ENCODE data around the gene DMBX1.

The DMBX1 gene

GRCh38 chr1:46515576-46515975 lies 25.9 kb downstream of the DMBX1 start:
- Histone ChIP-seq H3K9me3 (ENCODE audit: control insufficient read depth, insufficient read depth, low read length) (no peaks in the 10 kb centered on the region), H3K4me1 (ENCODE audit: insufficient read depth, low read length) (peaks cover 22% of the 10 kb centered on the region), H3K36me3 (ENCODE audit: insufficient read depth, low read length) (no peaks in the 10 kb centered on the region), H3K9ac (ENCODE audit: low read depth, low read length) (no peak overlapping the region)

DNA sequence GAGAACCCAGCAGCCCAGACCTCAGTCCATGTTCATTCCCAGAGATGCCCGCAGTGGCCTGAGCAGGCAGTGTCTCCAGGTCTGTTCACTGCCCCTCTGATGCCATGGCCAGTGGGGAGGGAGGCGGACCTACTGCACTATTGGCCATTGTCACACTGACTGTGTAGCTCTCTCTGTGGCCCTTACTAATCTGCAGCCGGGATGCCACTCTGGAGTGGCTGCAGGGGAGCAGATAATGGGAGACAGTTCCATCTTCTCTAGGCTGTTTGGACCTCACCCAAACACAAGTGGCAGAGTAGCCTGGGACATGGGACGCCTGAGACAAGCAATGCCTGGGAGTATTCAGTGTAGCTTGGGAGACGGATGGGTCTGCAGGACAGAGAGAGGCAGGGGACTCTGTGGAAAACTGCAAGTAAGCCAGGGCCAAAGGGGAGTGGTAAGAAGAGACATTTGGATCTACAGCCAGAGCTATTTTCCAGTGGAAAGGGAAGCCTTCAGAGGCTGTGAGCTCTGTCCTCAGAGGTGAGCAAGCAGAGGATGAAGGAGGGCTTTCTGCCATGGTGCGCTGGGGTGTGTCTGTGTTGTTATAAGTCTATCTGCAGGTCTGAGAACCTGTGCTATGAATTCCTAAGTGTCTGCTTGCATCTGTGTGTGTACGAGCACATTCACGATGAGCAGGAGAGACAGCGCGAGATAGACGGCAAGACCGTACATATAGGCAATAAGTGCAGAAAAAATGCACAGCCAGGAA lies 26.7 kb downstream of the DMBX1 start:
- H3K4me1 ChIP-seq (ENCODE audit: insufficient read depth, low read length): peaks cover 21% of the 10 kb centered on the region
- no peaks in the 10 kb centered on the region for H3K36me3 ChIP-seq (ENCODE audit: insufficient read depth, low read length)
- H3K9me3 ChIP-seq (ENCODE audit: control insufficient read depth, insufficient read depth, low read length): no peaks in the 10 kb centered on the region
- no peak overlapping the region for H3K9ac ChIP-seq (ENCODE audit: low read depth, low read length)

DNA sequence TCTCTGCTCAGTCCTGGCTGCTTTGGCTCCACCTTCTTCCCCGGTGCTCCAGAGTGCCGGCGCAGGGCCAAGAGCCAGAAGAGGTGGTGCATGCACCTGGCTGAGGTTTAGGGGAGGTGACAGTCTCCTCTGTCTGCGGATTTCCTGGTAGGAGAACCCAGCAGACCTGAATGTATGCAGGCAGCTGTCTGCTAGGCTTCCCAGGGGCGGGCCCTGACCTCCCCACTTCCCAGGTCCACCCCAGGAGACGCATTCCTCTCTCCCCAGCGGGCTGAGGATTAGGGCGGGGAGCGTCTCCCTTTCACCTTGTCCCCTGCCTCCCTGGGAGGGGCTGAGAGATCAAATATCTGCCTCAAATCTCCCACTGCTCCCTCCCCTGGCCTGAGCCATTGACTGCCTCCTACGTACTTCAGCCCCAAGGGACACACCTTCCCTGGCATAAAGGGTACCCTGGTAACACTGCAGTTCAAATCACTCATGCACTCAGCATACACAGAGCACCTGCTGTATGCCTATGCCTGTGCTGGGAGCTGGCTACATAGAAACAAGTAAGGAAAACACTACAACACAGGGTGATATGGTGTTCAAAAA lies 27.5 kb downstream of the DMBX1 start:
- H3K4me1 ChIP-seq (ENCODE audit: insufficient read depth, low read length): peaks cover 23% of the 10 kb centered on the region
- no peak overlapping the region; the same call in 1 of the 2 replicates for H3K9ac ChIP-seq (ENCODE audit: low read depth, low read length)
- no peaks in the 10 kb centered on the region for H3K9me3 ChIP-seq (ENCODE audit: control insufficient read depth, insufficient read depth, low read length)
- no peaks in the 10 kb centered on the region for H3K36me3 ChIP-seq (ENCODE audit: insufficient read depth, low read length)

DNA sequence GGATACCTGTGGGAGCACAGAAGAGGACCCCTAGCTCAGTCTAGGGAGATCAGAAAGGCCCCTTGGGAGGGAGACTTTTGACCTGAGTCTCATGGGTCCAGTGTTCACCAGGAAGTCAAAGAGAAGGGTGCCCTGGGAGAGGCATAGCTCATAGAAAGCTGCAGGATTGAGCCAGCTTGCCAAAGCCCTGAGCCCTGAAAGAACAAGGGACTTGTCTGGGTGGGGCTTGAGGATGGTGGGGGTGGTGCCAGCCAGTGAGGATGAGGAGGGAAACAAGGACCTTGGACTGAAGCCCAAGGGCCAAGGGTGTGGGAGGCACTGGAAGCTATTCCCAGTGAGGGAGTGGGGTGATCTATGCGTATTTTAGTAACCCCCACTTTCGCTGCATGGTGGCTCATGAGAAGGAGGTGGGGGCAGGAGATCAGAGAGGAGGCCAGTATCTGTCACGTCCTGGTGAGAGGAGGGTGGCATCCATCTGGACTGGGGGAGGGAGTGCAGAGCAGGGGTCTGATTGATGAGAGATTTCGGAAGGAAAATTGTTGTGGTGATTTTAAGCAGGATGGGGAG lies 28.4 kb downstream of the DMBX1 start:
- Histone ChIP-seq H3K36me3 (ENCODE audit: insufficient read depth, low read length) (no peaks in the 10 kb centered on the region), H3K9ac (ENCODE audit: low read depth, low read length) (no peak overlapping the region), H3K4me1 (ENCODE audit: insufficient read depth, low read length) (peaks cover 30% of the 10 kb centered on the region), H3K9me3 (ENCODE audit: control insufficient read depth, insufficient read depth, low read length) (no peaks in the 10 kb centered on the region)

- H3K36me3 ChIP-seq (ENCODE audit: insufficient read depth, low read length): no peaks in the 10 kb centered on the region
- H3K9ac ChIP-seq (ENCODE audit: low read depth, low read length): no peak overlapping the region
- H3K4me1 ChIP-seq (ENCODE audit: insufficient read depth, low read length): peaks cover 30% of the 10 kb centered on the region
- H3K9me3 ChIP-seq (ENCODE audit: control insufficient read depth, insufficient read depth, low read length): no peaks in the 10 kb centered on the region
These were observed 29.6 kb downstream of the DMBX1 start for GRCh38 chr1:46519209-46519608.

DNA sequence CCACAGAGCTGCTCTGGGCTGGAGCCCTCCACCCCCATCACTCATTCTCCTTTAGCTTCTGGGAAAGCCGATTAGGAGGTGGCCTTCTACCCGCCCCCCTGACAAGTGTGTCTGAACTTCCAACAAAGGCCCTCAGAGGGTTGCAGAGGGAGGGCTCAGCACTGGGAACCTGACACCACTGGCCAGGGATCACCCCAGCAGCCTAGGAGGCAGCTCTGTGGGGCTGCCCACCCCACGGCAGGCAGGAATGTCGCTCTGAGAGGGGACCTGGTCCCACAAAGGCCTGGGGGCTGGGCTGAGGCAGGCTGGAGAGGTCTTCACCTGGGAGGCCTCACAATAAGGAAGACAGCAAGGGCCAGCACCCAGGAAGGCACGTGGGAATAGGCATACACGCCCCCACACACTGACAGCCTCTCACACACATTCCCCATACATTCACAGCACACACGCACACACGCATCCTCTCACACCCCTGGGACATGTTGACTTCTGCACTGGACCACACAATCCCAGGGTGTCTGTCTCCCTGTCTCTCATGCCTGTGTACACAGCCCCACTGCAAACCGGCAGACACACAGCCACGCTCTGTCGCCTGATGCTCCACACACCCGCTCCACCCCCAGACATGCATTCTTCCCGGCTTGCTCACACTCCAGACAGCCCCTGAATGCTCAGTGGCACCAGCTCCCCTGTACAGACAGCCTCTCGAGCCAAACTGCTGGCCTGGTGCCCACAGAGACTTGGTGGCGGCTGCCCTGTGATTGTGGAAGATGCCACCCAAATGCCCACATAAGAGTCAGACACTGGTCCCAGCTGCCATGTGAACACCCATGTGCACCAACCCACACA lies 30.7 kb downstream of the DMBX1 start:
- peaks cover 36% of the 10 kb centered on the region for H3K4me1 ChIP-seq (ENCODE audit: insufficient read depth, low read length)
- H3K9me3 ChIP-seq (ENCODE audit: control insufficient read depth, insufficient read depth, low read length): no peaks in the 10 kb centered on the region
- H3K9ac ChIP-seq (ENCODE audit: low read depth, low read length): no peak overlapping the region

DNA sequence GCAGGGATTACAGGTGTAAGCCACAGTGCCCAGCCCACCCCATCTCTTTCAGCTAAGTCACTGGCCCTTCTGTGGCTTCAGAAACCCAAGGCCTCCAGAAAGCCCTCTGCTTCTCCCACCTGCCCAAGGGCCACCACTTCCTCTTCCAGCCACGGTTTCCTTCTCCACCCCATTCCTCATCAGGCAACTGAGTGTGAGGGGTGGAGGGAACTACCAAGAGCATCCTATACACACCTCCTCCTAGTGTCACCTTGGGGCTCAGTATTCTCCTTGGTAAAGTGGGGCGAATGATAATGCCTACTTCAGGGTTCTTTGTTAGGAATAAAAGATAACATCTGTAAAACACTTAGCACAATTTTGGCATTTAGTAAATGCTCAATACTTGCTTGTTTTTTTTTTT lies 31.8 kb downstream of the DMBX1 start:
- no peak overlapping the region for H3K9ac ChIP-seq (ENCODE audit: low read depth, low read length)
- no peaks in the 10 kb centered on the region for H3K9me3 ChIP-seq (ENCODE audit: control insufficient read depth, insufficient read depth, low read length)
- peaks cover 39% of the 10 kb centered on the region for H3K4me1 ChIP-seq (ENCODE audit: insufficient read depth, low read length)
- no peaks in the 10 kb centered on the region for H3K36me3 ChIP-seq (ENCODE audit: insufficient read depth, low read length)

More for the DNA sequence above, 30.7 kb downstream of the DMBX1 start:
- no peaks in the 10 kb centered on the region for H3K36me3 ChIP-seq (ENCODE audit: insufficient read depth, low read length)

DNA sequence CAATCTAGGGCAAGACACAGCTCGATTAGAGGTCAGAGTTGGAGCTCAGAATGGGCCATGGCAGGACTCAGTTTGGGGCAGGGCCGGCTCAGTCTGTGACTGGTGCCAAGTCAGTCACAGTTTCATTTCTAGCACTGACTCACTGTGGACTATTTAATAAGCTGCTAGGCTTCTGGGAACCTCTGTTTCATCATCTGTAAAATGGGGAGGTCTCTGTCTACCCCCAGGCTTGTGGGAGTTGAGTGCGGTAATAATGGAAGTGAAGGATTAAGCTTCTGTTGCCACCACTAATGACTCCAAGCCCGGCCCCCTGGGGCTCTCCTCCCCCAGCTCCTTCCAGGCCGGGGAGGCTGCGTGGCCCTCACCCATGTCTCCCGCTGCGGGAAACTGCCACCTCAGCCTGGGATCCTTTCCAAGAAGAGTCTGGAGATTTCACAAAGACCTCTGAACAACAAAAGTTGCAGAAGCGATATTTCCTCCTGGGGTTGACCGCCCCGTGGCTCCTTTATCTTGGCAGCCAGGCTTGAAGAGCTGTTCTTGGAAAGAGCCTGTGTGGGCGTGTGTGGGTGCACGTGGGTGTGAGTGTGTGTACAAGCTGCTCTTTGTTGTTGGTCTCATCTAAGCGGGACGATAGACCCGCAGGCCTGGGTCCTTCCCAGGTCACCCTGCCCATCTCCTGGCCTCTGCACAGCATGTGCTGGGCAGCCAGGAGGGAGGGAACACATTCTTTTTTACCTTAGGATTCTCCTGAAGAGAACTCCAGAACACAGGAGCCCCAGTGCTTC lies 32.7 kb downstream of the DMBX1 start:
- Histone ChIP-seq H3K36me3 (ENCODE audit: insufficient read depth, low read length) (no peaks in the 10 kb centered on the region), H3K9me3 (ENCODE audit: control insufficient read depth, insufficient read depth, low read length) (no peaks in the 10 kb centered on the region), H3K9ac (ENCODE audit: low read depth, low read length) (no peak overlapping the region), H3K4me1 (ENCODE audit: insufficient read depth, low read length) (peaks cover 33% of the 10 kb centered on the region; the same call in 1 of the 2 replicates)

DNA sequence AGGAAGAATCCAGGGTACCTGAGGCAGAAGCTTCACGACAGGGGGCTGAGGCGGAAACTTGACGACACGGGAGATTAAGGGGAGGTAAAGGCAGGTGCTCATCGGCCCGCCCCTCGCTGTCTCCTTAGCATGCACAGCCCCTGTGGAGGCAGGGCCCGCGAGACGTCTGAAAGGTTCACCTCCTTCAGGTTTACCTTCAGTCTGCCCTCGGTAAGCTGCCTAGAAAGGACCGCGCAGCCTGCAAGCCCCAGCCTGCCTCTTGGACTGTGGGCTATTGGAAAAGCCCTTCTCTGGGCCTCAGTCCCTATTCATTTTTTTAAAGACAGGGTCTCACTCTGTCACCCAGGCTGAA lies 33.3 kb downstream of the DMBX1 start:
- Histone ChIP-seq H3K36me3 (ENCODE audit: insufficient read depth, low read length) (no peaks in the 10 kb centered on the region), H3K4me1 (ENCODE audit: insufficient read depth, low read length) (peaks cover 33% of the 10 kb centered on the region; the same call in 1 of the 2 replicates), H3K9ac (ENCODE audit: low read depth, low read length) (no peak overlapping the region)

GRCh38 chr1:46523496-46524353 lies 34.1 kb downstream of the DMBX1 start:
- Histone ChIP-seq H3K4me1 (ENCODE audit: insufficient read depth, low read length) (peaks cover 33% of the 10 kb centered on the region; the same call in 1 of the 2 replicates), H3K9ac (ENCODE audit: low read depth, low read length) (no peak overlapping the region), H3K36me3 (ENCODE audit: insufficient read depth, low read length) (no peaks in the 10 kb centered on the region), H3K9me3 (ENCODE audit: control insufficient read depth, insufficient read depth, low read length) (no peaks in the 10 kb centered on the region)

More for the DNA sequence above, 33.3 kb downstream of the DMBX1 start:
- no peaks in the 10 kb centered on the region for H3K9me3 ChIP-seq (ENCODE audit: control insufficient read depth, insufficient read depth, low read length)

DNA sequence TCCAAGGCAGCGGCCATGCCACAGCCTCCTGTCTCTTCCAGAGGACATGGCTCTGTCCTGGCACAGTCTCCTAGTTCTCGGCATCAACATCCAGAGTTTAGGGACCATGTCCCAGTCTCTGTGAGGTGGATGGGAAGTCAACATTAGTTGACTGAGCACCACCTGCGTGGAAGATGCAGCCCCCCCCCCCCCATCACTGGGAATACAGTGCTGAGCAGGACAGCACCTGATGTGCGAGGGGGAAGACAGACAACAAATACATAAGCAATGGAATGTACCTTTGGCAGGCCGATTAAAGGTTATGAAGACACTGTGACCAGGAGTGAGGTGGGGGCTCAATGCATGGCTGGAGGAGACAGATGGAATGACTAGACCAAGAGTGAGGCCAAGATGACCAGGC lies 35.2 kb downstream of the DMBX1 start:
- Histone ChIP-seq H3K4me1 (ENCODE audit: insufficient read depth, low read length) (peaks cover 33% of the 10 kb centered on the region; the same call in 1 of the 2 replicates), H3K9me3 (ENCODE audit: control insufficient read depth, insufficient read depth, low read length) (no peaks in the 10 kb centered on the region), H3K9ac (ENCODE audit: low read depth, low read length) (no peak overlapping the region), H3K36me3 (ENCODE audit: insufficient read depth, low read length) (no peaks in the 10 kb centered on the region)

GRCh38 chr1:46525253-46525983 lies 35.8 kb downstream of the DMBX1 start:
- H3K9me3 ChIP-seq (ENCODE audit: control insufficient read depth, insufficient read depth, low read length): no peaks in the 10 kb centered on the region
- peaks cover 29% of the 10 kb centered on the region; the same call in 1 of the 2 replicates for H3K4me1 ChIP-seq (ENCODE audit: insufficient read depth, low read length)
- no peak overlapping the region for H3K9ac ChIP-seq (ENCODE audit: low read depth, low read length)
- no peaks in the 10 kb centered on the region for H3K36me3 ChIP-seq (ENCODE audit: insufficient read depth, low read length)
